ENCODE measurements around the gene PITPNB.

DNA sequence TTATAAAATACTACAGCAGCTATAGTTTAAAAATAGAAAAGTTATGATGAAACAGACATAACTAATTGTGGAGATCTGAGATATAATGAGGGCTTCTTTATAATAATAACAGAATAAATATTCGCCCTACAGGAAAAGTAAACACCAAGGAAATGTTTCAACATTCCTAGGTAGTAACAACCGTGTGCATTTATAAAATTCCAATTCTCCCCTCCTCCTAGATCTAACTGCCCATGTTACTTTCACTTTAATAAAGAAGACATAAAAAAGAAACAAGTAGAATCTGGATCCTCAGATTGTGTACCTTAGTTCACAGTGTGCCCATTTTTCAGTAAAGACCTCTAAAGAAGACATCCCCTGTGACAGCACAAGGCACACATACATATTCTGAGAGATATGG is 59.7 kb downstream of the PITPNB start:
- TF ChIP-seq, protein P1, sequence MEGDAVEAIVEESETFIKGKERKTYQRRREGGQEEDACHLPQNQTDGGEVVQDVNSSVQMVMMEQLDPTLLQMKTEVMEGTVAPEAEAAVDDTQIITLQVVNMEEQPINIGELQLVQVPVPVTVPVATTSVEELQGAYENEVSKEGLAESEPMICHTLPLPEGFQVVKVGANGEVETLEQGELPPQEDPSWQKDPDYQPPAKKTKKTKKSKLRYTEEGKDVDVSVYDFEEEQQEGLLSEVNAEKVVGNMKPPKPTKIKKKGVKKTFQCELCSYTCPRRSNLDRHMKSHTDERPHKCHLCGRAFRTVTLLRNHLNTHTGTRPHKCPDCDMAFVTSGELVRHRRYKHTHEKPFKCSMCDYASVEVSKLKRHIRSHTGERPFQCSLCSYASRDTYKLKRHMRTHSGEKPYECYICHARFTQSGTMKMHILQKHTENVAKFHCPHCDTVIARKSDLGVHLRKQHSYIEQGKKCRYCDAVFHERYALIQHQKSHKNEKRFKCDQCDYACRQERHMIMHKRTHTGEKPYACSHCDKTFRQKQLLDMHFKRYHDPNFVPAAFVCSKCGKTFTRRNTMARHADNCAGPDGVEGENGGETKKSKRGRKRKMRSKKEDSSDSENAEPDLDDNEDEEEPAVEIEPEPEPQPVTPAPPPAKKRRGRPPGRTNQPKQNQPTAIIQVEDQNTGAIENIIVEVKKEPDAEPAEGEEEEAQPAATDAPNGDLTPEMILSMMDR (conservative IDR thresholded peaks at IDR 0.05; ENCODE audit: low read depth, low read length), result no peak
- no peak for TF ChIP-seq EZH2 (IDR thresholded peaks at IDR 0.05; ENCODE audit: borderline replicate concordance, low read depth, low read length, poor library complexity, severe bottlenecking)
